ENCODE data around the gene KNL1.
"Not testable (repeated sequence)": the region's sequence is repeated elsewhere in the genome, so short reads cannot be mapped to it uniquely, and the experiment has no call there.

Gene KNL1, protein sequence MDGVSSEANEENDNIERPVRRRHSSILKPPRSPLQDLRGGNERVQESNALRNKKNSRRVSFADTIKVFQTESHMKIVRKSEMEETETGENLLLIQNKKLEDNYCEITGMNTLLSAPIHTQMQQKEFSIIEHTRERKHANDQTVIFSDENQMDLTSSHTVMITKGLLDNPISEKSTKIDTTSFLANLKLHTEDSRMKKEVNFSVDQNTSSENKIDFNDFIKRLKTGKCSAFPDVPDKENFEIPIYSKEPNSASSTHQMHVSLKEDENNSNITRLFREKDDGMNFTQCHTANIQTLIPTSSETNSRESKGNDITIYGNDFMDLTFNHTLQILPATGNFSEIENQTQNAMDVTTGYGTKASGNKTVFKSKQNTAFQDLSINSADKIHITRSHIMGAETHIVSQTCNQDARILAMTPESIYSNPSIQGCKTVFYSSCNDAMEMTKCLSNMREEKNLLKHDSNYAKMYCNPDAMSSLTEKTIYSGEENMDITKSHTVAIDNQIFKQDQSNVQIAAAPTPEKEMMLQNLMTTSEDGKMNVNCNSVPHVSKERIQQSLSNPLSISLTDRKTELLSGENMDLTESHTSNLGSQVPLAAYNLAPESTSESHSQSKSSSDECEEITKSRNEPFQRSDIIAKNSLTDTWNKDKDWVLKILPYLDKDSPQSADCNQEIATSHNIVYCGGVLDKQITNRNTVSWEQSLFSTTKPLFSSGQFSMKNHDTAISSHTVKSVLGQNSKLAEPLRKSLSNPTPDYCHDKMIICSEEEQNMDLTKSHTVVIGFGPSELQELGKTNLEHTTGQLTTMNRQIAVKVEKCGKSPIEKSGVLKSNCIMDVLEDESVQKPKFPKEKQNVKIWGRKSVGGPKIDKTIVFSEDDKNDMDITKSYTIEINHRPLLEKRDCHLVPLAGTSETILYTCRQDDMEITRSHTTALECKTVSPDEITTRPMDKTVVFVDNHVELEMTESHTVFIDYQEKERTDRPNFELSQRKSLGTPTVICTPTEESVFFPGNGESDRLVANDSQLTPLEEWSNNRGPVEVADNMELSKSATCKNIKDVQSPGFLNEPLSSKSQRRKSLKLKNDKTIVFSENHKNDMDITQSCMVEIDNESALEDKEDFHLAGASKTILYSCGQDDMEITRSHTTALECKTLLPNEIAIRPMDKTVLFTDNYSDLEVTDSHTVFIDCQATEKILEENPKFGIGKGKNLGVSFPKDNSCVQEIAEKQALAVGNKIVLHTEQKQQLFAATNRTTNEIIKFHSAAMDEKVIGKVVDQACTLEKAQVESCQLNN (N-terminal part only)

GRCh38 chr15:40593588-40594428, at the start of gene KNL1:
KNL1 (plus strand) TSS chr15:40594249; CDS start chr15:40602932, 8,683 bp downstream.
- DNase-seq, result peak; percentile 92

DNA sequence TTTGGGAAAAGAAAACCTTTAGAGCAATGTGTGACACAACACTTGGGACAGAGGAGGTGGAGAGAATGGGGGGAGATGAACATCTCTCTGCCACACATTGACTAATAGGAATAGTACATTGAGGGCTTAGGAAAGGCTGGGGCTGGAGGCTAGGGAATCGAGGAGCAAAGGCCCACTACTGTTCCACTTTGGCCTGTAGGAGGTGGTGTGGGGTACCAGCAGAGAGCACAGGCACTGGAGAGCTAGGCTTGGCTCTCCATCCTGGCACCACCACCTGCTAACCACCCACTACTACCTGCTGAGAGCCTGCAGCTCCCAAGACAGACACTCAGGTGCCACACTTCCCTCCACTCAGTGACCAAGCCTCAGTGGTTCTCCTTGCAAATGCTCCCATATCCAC, 48.6 kb upstream of the KNL1 start:
- no peak for DNase-seq

- no peak for DNase-seq
Measured at GRCh38 chr15:40548610-40549009, 45.4 kb upstream of the KNL1 start.

DNA sequence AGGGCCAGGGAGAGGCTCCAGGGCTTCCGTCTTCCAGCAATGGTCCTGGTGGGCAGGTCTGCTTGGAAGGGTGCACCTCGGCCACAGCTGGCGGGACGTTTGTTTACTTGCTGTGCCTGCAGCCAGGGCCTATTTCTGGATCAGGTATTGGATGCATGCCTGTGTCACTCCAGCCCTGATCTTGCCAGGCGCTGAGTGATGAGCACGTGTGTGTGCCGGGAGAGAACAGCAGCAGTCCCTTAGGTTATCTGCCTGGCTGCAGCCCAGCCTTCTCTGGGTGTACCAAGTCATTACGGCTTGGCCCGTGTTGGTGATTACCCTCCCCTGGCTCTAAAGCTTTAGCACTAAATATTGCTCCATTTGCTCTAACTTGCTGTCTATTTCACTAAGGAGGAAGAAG, 44.2 kb upstream of the KNL1 start:
- DNase-seq, result no peak

DNA sequence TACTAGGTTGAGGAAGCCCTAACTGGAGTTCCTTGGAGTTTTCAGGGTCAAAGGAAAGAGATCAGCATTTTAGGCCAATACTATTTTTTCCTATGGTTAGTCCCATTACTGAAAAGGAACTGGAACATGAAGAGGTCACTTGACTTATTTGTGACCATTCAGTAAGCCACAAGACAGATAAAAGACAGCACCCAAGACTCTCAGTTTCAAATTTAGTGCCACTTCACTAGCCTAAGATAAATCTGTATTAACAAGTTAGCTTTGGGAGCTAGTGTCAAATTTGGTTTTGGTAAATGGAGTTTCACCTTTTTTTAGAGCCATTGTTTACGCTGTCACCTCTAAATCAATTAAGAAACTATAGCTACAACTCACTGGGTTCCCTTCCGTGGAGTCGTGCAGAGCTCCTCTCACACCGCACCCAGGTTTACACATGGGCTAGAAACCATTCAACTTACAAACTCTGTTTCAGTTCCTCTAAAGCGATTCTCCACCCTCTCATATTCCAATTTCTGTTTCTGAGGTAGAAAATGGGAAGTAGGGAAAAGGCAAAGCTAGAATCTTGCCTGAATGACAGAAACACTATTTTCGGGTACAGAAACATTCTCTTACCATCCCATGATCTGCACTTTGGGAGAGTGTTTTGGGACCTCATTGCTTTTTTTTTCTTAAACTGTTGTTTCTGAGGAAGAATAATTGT, 43.6 kb upstream of the KNL1 start:
- peak; percentile 22 for DNase-seq

- no peak for DNase-seq
Measured at GRCh38 chr15:40554161-40554525, 39.9 kb upstream of the KNL1 start.

GRCh38 chr15:40555876-40556275, 38.2 kb upstream of the KNL1 start:
- DNase-seq, result no peak

GRCh38 chr15:40558952-40559742, 34.9 kb upstream of the KNL1 start:
- DNase-seq, result no peak

GRCh38 chr15:40562691-40563090, 31.4 kb upstream of the KNL1 start:
- DNase-seq, result no peak

GRCh38 chr15:40563426-40563825, 30.6 kb upstream of the KNL1 start:
- no peak for DNase-seq

- peak; percentile 94 for DNase-seq
Measured at GRCh38 chr15:40564591-40565332, 29.3 kb upstream of the KNL1 start, which contains the start of gene CCDC32. CCDC32 (minus strand) TSS chr15:40565042; CDS start chr15:40563015, 2,027 bp downstream.

GRCh38 chr15:40565333-40566238, 28.5 kb upstream of the KNL1 start:
- DNase-seq, result no peak

- DNase-seq, result no peak
Measured at GRCh38 chr15:40567111-40567510, 26.9 kb upstream of the KNL1 start.

- DNase-seq, result peak; percentile 87
Measured at GRCh38 chr15:40569129-40569953, 24.7 kb upstream of the KNL1 start, which contains the start of gene RPUSD2. RPUSD2 (plus strand) TSS chr15:40569299; CDS start chr15:40569338, 39 bp downstream.

- DNase-seq, result no peak
Measured at GRCh38 chr15:40575113-40575512, 18.9 kb upstream of the KNL1 start.

- DNase-seq, result not testable (repeated sequence)
Measured at GRCh38 chr15:40576914-40577313, 17.1 kb upstream of the KNL1 start.

DNA sequence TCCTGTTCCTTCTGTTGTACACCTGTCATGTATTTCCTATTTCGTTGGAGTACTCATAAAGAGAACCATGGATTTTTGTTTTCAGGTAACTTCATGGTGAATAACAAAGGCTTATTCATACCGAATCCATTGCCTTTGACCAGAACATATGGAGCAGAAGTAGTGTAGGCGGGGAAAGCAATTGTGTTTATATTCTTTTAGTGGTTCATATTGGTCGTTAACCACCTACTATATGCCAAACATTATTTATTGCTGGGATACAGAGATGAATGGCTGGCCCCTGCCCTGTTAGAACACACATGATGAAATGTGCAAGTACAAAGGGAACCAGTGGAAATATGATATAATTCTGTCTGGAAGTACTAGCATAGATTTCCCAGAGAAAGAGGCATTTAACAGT, 15.2 kb upstream of the KNL1 start:
- DNase-seq, result no peak

DNA sequence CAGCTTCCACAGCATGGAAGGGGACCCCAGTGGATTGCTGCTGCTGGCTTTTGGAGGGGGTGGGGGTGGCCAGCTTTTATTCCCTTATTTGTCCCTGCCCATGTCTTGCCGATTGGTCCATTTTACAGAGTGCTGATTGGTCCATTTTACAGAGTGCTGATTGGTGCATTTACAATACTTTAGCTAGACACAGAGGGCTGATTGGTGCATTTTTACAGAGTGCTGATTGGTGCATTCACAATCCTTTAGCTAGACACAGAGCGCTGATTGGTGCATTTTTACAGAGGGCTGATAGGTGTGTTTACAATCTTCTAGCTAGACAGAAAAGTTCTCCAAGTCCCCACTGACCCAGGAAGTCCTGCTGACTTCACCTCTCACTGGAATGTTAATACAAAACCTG, 12.3 kb upstream of the KNL1 start:
- not testable (repeated sequence) for DNase-seq

All from CD4-positive, alpha-beta T cell treated with Interferon gamma for 1 hour (primary cell).